Measurements from ENCODE around the gene HS1BP3.

- TF ChIP-seq POLR2A (IDR thresholded peaks at IDR 0.05; ENCODE audit: extremely low read depth, insufficient read length) (no peak), CTCF (IDR thresholded peaks at IDR 0.05; ENCODE audit: low read depth, low read length) (peak; percentile 94), MAX (IDR thresholded peaks at IDR 0.05; ENCODE audit: low read depth, low read length) (no peak)
These were observed 15.0 kb downstream of the HS1BP3 start for GRCh38 chr2:20635675-20636584.

Data from NB4 (cell line).